Mucosa of descending colon (tissue), 3 donors: Measurements from ENCODE around the gene CATSPER2. TPM values are rescaled to one million over a fixed set of nuclear protein-coding genes. Genes with fewer than 3 reads are reported as not detected.

Experiments used
- total RNA-seq, 3 donors: library from RNA; stranded (reverse); fragmentation: NEBNext Ultra II Directional in 2 of 3; extraction: Animal tissue kit (Norgen Biotek cat#: 25700) in 2 of 3; gene quantifications; one replicate each; pipeline versions ENCODE4 v1.2.1 to v1.2.4, GENCODE V29; 2021 to 2023
- donor health status: DM: no; HTN: no; CAD: no; lungs with moderate emphysema.
- donor health status: DM: no; HTN: no; CAD: no.
- donor health status: DM: no; HTN: yes; CAD: no.

Gene CATSPER2
- total RNA-seq, 3 donors from 2014 or later = 7.0 to 10.8 (median 8.0) TPM

Other genes starting within 250 kb of the CATSPER2 start
- gene TP53BP1, start 155.7 kb downstream of the CATSPER2 start, total RNA-seq = 10 to 100 TPM; 31.8 to 46.5 (median 41.6) TPM
- 10 to 100 TPM in 1 of 3 donors, 1 to 10 TPM in 2; 1.9 to 59.4 (median 7.9) TPM for gene MAP1A, start 131.2 kb downstream of the CATSPER2 start, total RNA-seq
- gene PPIP5K1, start 58.6 kb downstream of the CATSPER2 start, total RNA-seq = 100 to 1,000 TPM in 1 of 3 donors, 10 to 100 TPM in 2; 65.2 to 126 (median 87.7) TPM
- gene CKMT1B, start 54.8 kb downstream of the CATSPER2 start, total RNA-seq = 100 to 1,000 TPM; 105 to 242 (median 213) TPM
- gene STRC, start 30.0 kb downstream of the CATSPER2 start, total RNA-seq = 1 to 10 TPM; 1.1 to 1.4 (median 1.4) TPM
- 100 to 1,000 TPM in 2 of 3 donors, 10 to 100 TPM in 1; 87.0 to 225 (median 215) TPM for gene CKMT1A, start 45.0 kb upstream of the CATSPER2 start, total RNA-seq
- 100 to 1,000 TPM; 214 to 566 (median 262) TPM for gene PDIA3, start 97.6 kb upstream of the CATSPER2 start, total RNA-seq
- gene ELL3, start 128.1 kb upstream of the CATSPER2 start, total RNA-seq = 10 to 100 TPM; 18.4 to 37.4 (median 22.8) TPM
- gene SERF2, start 143.5 kb upstream of the CATSPER2 start, total RNA-seq = 100 to 1,000 TPM; 712 to 944 (median 931) TPM
- under 1 TPM; 0.16 to 0.52 (median 0.29) TPM for gene SERINC4, start 151.4 kb upstream of the CATSPER2 start, total RNA-seq
- gene HYPK, start 151.8 kb upstream of the CATSPER2 start, total RNA-seq = 10 to 100 TPM; 10.4 to 15.5 (median 13.8) TPM
- gene MFAP1, start 175.8 kb upstream of the CATSPER2 start, total RNA-seq = 10 to 100 TPM; 19.9 to 22.6 (median 20.9) TPM
- gene WDR76, start 178.2 kb upstream of the CATSPER2 start, total RNA-seq = 1 to 10 TPM; 4.1 to 9.1 (median 8.0) TPM